ENCODE results near the gene ANTXR1. TPM values are rescaled to one million over a fixed set of nuclear protein-coding genes. Genes with fewer than 3 reads are reported as not detected.

The ANTXR1 gene
- total and polyA plus RNA-seq, 2 of the 8 experiments (the other 6 are each of a cell fraction or from before 2014, with no cell fraction given), result 15.8 to 44.3 TPM

DNA sequence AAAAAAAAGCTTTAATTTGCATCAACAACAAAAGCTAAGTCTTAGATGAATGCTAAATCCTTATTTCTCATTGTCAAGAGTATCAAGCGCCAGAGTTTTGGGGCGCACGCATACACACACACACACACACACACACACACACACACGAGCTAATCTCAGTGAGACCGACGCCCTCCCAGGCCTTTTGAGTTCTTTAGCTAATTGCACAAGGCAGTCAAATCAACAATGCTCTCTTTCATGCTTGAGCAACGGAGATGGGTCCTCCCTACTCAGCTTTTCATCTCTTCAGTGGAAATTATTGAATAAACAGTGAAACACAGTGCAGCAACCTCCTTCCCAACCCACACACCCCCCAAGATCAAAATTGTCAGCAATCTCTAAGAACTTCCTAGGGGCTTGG is 19.3 kb upstream of the ANTXR1 start (continued):
- TF ChIP-seq TBP (IDR thresholded peaks at IDR 0.05; ENCODE audit: low read depth, low read length) (no peak), POU5F1 (IDR thresholded peaks at IDR 0.05; ENCODE audit: low read depth, low read length) (no peak), SIRT6 (IDR thresholded peaks at IDR 0.05; ENCODE audit: low read length) (no peak)

Data from H1 (cell line).